Measurements from ENCODE around the gene SNAPC5.
A peak's percentile ranks its signal among the peaks of the same experiment; 100 is the strongest.
"Not testable (repeated sequence)": the region's sequence is repeated elsewhere in the genome, so short reads cannot be mapped to it uniquely, and the experiment has no call there.

SNAPC5 gene

DNA sequence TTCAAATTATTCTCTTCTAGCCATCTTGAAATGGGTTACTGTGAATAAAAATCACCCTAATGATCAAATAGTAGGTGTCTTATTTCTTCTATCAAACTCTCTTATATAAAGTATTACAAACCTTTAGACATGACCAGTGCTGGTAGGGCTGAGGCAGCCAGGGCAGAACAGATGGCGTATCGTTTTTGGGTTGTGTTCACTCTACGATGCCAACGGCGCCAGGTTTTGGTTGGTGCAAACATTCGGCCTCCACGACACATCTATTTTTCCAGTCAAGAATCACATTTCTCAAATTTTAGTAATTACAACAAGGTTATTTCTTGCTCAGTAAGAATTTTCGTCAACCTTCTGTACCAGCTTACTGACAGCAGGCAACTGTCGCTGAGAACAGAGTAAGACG is 4.9 kb upstream of the SNAPC5 start:
- H3K36me3 Mint-ChIP-seq, result peaks cover 46% of the 10 kb centered on the region
- H3K9me3 Mint-ChIP-seq, result no peaks in the 10 kb centered on the region
- peak overlapping the region; percentile 97 for H3K4me3 Mint-ChIP-seq
- no peaks in the 10 kb centered on the region for H3K27me3 Mint-ChIP-seq
- peaks cover 62% of the 10 kb centered on the region for H3K4me1 Mint-ChIP-seq
- H3K27ac Mint-ChIP-seq, result peak overlapping the region; percentile 100

DNA sequence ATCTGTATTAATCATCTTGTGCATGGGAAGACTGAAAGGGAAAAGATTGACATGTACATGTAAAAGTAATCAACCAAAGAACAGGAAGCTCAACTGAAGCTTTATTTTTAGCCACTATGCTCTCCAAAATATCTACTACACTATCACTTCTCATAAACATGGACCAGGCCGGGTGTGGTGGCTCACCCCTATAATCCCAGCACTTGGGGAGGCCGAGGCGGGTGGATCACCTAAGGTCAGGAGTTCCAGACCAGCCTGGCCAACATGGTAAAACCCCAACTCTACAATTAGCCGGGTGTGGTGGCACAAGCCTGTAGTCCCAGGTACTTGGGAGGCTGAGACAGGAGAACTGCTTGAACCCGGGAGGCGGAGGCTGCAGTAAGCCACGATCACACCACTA is 2.8 kb upstream of the SNAPC5 start:
- peaks cover 57% of the 10 kb centered on the region for H3K4me1 Mint-ChIP-seq
- H3K4me3 Mint-ChIP-seq, result peak overlapping the region; percentile 97
- H3K9me3 Mint-ChIP-seq, H3K27me3 Mint-ChIP-seq: not testable (repeated sequence)
- H3K36me3 Mint-ChIP-seq, result peaks cover 49% of the 10 kb centered on the region
- H3K27ac Mint-ChIP-seq, result peak overlapping the region; percentile 87

DNA sequence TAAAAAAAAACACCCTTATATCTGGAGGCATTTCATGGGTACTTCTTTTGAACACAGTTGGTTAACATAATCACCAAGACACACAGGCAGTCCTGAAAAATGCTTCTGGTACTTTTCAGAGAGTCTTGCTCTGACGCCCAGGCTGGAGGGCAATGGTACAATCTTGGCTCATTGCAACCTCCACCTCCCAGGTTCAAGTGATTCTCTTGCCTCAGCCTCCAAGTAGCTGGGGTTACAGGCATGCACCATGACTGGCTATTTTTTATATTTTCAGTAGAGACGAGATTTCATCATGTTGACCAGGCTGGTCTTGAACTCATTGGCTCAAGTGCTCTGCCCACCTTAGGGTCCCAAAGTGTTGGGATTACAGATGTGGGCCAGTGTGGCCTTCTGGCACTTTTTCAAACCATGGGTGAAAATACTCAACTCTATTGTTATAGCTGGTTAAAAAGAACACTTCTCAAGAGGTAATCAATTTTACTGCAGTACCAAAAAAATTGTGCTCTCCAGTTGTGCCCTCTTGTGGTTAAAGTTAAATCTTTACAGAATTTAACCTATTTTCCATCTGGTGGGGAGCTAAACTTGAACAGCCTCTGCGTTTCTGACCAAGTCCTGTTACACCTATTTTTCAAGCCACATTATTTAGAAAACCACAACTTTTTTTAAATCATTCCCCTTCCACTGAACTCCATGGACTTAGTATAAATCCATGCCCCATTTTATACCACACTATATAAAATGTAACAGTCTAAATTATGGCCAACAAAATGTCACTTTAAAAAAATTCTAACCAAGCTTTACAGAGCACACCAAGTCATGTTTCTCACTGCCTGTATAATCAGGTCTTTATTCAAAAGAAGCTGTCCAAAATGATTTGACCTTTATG is 1.2 kb upstream of the SNAPC5 start:
- Mint-ChIP-seq H3K36me3 (peaks cover 45% of the 10 kb centered on the region), H3K4me1 (peaks cover 68% of the 10 kb centered on the region), H3K27me3 (no peaks in the 10 kb centered on the region), H3K4me3 (peak overlapping the region; percentile 96), H3K9me3 (no peaks in the 10 kb centered on the region), H3K27ac (peak overlapping the region; percentile 97)

DNA sequence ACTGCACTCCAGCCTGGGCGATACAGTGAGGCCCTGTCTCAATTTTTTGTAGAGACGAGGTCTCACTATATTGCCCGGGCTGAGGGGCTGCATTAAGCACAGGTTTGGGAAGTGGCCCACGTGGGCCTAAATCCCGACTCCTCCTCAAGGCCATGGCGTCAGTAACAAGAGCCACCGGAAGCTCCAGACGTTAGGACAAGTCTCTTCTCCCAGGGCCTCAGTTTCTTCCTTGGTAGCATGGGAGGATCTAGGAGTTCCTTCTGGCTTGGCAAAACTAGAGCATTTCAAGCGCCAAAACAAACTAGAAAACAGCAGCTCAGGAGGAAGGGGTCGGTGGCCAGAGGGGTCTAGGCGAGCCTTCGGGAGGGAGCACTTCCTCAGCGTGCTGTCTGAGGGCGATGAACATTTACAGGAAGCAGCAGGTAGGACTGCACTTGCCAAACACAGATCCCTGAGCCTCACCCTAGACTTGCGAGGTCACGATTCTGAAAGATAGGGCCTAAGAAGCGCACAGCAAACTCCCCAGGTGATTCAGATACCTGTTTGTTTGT is 536 bp downstream of the SNAPC5 start:
- H3K4me1 Mint-ChIP-seq, result peaks cover 66% of the 10 kb centered on the region

DNA sequence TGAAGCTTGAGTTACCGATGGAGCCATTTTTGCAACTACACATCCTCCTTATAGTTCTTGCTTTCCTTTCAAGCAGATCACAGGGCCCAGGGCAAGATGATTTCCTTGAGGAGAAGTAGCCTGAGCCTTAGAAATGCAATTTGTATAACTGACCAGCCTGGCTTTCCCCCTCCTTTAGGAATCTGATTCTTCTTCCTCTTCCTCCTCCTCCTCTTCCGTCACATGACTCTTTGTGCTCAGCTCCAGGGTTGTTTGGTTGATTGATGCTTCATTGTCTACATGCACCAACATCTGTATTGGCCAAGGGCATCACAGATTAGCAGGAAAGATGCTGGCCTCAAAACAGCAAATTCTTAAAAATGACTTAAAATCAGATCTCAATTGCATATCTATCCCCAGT is 3.3 kb downstream of the SNAPC5 start:
- H3K4me3 Mint-ChIP-seq, result peak overlapping the region; percentile 40
- no peaks in the 10 kb centered on the region for H3K27me3 Mint-ChIP-seq
- peaks cover 47% of the 10 kb centered on the region for H3K4me1 Mint-ChIP-seq
- H3K9me3 Mint-ChIP-seq, result no peaks in the 10 kb centered on the region
- peak overlapping the region; percentile 93 for H3K27ac Mint-ChIP-seq
- peaks cover 19% of the 10 kb centered on the region for H3K36me3 Mint-ChIP-seq

More for the DNA sequence above, 536 bp downstream of the SNAPC5 start:
- Mint-ChIP-seq H3K27ac (peak overlapping the region; percentile 97), H3K27me3 (no peaks in the 10 kb centered on the region), H3K36me3 (peaks cover 33% of the 10 kb centered on the region), H3K9me3 (no peaks in the 10 kb centered on the region), H3K4me3 (peak overlapping the region; percentile 96)

DNA sequence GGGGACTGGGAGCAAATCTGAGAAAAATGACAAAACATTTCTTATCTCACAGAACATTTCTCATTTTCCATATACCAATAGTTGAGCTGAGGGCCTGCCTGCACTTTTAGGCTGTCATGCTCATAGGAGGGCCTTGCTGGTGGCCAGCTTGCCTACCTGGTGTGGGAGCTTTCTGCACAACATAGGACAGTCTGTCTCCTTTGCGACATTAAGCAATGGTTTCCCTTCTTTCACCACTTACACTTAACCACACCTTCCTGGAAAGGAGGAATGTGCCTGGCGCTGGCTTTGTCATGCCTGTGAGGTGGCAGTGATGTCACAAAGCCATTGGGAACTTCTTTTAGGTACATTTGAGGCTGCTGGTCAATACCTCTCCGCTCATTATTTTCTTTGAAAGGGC is 5.7 kb downstream of the SNAPC5 start:
- peaks cover 37% of the 10 kb centered on the region for H3K4me1 Mint-ChIP-seq
- no peaks in the 10 kb centered on the region for H3K27me3 Mint-ChIP-seq
- H3K36me3 Mint-ChIP-seq, result peaks cover 13% of the 10 kb centered on the region
- no peak overlapping the region for H3K4me3 Mint-ChIP-seq
- H3K27ac Mint-ChIP-seq, result no peak overlapping the region
- no peaks in the 10 kb centered on the region for H3K9me3 Mint-ChIP-seq

DNA sequence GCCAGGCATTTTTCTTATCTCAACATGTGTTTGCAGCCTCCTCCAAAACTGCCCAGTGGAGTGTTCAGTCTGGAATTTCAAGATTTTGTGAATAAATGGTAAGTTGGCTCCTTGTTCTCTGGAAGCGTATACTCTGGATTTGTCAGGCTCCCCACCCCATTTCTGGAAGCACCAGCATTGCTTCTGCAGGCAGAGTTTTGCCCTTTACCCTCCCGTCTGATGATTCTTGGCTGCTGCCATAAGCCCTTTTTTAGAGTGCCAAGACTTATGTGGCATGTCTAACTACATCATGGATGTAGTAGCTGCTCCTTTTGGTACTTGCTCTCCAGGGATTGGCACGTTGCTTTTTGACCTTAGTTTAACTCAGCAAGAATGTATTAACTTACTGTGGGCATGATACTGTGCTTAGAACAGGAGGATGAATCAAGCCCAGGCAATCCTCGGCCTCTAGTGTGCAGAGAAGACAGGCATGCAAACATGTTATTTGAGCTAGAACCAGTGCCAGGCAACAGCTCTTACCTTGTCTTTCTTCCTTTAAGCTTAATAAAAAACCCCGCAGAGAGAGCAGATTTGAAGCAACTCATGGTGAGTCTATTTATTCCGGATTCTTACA is 8.3 kb downstream of the SNAPC5 start:
- H3K4me1 Mint-ChIP-seq, result peaks cover 19% of the 10 kb centered on the region
- no peaks in the 10 kb centered on the region for H3K9me3 Mint-ChIP-seq
- no peaks in the 10 kb centered on the region for H3K27me3 Mint-ChIP-seq
- peaks cover 8% of the 10 kb centered on the region for H3K36me3 Mint-ChIP-seq
- H3K4me3 Mint-ChIP-seq, result no peak overlapping the region
- no peak overlapping the region for H3K27ac Mint-ChIP-seq

DNA sequence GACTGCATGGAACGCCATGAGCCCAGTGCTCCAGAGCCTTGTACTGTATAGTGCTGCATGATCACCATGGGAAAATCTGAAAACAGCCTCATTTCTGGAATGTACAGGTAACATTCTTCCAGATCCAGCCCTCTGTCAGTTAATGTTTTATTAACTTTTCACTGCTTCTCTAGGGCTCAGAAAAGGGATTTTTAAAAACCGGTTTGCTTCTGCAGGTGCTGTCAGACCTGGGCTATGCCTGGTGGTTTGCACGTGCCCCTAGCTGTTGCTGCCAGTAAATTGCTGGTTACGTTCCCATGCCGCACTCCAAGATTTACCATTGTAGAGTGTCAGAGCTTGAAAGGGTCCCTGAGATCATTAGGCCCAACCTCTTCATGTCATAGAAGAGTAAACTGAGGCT is 9.0 kb downstream of the SNAPC5 start:
- Mint-ChIP-seq H3K36me3 (peaks cover 7% of the 10 kb centered on the region), H3K9me3 (no peaks in the 10 kb centered on the region), H3K4me1 (peaks cover 13% of the 10 kb centered on the region), H3K27ac (no peak overlapping the region), H3K27me3 (no peaks in the 10 kb centered on the region), H3K4me3 (no peak overlapping the region)

DNA sequence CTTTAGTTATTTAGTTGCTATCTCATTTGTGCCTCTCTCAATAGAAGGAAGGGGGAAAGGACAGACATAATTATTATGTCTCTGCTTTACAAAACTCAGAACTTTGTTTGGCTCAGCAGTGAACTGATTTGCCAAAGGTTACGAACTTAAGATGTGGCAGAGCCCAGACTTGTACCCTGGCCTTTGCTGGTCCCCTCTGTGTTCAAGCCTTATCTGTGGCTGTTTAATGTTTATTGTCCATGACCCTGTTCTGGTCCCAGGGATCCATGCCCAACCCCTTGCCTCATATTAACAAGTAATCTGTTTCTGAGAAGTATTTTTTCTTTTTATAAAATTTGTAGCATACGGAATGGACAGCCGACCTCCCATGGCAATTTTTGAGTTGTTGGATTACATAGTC is 10.7 kb downstream of the SNAPC5 start:
- Mint-ChIP-seq H3K27ac (peak overlapping the region; percentile 30), H3K36me3 (peaks cover 12% of the 10 kb centered on the region), H3K4me1 (peaks cover 4% of the 10 kb centered on the region), H3K27me3 (no peaks in the 10 kb centered on the region), H3K4me3 (no peak overlapping the region), H3K9me3 (no peaks in the 10 kb centered on the region)

DNA sequence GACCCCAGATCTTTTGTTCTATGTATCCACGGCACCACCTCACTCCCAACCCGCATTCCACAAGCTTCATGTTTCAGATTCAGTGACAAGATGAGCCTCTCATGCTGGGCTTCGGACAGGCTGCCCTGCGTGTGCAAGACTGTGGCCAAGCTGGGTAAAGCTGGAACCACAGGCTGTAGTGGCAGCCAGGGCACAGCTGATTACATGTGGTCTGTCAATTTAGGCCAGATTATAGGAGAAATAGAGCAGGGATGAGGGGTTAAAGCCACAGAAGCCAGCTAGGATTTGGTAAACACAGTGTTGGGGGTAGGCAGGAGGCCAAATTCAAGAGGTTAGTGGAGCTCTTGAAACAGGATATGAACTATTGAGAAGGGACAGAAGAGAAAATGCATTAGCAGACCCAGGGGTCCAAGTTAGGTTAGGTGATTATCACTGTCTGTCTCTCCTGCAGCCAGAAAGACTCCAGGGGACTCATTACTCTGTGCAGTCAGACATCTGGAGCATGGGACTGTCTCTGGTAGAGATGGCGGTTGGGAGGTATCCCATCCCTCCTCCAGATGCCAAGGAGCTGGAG is 12.9 kb downstream of the SNAPC5 start:
- Mint-ChIP-seq H3K4me1 (no peaks in the 10 kb centered on the region), H3K27me3 (no peaks in the 10 kb centered on the region), H3K9me3 (no peaks in the 10 kb centered on the region), H3K27ac (peak overlapping the region; percentile 94), H3K36me3 (peaks cover 9% of the 10 kb centered on the region), H3K4me3 (no peak overlapping the region)

DNA sequence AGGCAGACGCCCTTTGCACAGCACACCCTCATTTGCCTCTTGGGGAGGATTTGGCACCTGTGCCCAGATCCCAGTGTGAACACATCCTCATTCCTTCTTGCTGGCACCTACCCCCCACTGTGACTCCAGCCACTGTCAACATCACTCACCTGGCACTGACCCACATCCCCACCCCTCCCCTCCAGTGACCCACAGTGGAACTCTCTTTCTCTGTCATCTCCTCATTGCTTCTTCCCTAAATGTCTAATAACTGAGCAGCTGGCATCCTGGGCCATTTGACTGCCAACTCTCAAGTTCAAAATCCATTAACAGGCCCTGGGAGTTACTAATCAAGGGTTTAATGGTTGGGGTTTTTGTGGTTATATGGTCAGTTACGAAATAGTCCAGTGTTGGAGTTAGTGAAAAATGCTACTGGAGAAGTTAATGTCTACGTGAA is 14.4 kb downstream of the SNAPC5 start:
- Mint-ChIP-seq H3K36me3 (peaks cover 9% of the 10 kb centered on the region), H3K27ac (peak overlapping the region; percentile 8), H3K4me1 (no peaks in the 10 kb centered on the region), H3K27me3 (no peaks in the 10 kb centered on the region), H3K9me3 (no peaks in the 10 kb centered on the region), H3K4me3 (no peak overlapping the region)

DNA sequence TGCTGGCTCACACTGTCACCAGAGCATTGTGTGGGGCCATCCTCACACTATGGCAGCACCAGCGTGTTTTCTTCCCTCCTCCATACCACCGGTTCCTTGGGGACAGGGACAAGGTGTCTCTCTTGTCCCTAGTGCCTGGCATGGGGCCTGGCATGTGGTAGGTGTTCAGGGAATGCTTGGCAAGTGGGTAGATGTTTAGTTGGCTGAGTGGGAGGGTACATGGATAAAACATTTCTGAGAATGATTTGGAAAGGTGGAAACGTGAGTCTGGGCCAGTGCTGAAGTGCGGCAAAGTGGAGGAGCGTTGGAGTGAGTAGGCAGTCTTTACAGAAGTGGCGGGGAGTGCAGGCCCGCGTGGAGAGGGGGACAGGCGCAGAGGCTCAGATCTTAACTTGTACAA is 15.0 kb downstream of the SNAPC5 start:
- Mint-ChIP-seq H3K4me3 (no peak overlapping the region), H3K27ac (peak overlapping the region; percentile 67), H3K27me3 (no peaks in the 10 kb centered on the region), H3K4me1 (no peaks in the 10 kb centered on the region), H3K36me3 (peaks cover 9% of the 10 kb centered on the region), H3K9me3 (no peaks in the 10 kb centered on the region)

DNA sequence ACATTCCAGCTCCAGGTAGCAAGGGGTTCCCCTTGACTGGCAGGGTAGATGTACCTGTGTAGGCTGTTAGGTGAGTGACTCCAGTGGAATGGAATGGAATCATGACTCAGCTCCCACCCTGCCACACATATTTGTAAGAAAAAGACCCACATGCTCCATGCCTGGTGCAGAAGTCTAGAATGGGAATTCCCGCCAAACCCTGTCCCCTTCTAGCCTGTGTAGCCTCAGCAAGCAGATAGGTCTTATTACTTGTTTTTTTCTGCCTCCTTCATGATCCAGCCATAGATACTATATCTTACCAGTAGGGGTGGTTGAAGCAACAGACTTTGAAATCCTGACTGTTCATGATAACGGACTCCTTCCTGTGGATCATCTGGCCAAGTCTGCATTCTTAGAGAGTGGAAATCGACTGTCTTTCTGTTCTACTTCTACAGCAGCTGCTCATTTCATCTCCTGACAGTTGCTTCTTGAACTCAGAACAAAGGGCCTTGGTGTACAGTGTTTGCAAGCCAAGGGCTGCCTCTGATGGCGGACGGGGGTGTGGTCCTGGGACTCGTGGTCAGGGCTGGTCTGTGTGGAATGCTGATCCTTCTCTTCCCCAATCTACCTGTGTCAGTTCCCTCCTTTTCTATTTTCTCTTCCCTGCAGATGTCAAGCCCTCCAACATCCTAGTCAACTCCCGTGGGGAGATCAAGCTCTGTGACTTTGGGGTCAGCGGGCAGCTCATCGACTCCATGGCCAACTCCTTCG is 16.3 kb downstream of the SNAPC5 start:
- Mint-ChIP-seq H3K27me3 (no peaks in the 10 kb centered on the region), H3K36me3 (peaks cover 7% of the 10 kb centered on the region), H3K4me1 (peaks cover 8% of the 10 kb centered on the region), H3K27ac (peak overlapping the region; percentile 31), H3K4me3 (no peak overlapping the region), H3K9me3 (no peaks in the 10 kb centered on the region)

DNA sequence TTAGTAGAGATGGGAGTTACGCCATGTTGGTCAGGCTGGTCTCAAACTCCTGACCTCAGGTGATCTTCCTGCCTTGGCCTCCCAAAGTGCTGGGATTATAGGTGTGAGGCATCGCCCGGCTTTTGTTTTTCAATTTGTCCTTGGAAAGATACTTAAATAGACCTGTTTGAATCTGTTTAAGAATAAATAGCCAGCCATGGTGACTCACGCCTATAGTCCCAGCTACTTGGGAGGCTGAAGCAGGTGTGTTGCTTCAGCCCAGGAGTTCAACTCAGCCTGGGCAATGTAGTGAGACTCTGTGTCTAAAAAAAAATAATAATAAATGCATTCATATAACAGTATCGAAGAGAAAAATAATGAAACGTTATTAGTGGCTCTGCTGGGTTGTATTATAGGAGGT is 17.3 kb downstream of the SNAPC5 start:
- Mint-ChIP-seq H3K36me3 (peaks cover 7% of the 10 kb centered on the region), H3K27me3 (no peaks in the 10 kb centered on the region), H3K9me3 (no peaks in the 10 kb centered on the region), H3K4me3 (no peak overlapping the region), H3K27ac (no peak overlapping the region), H3K4me1 (peaks cover 10% of the 10 kb centered on the region)

DNA sequence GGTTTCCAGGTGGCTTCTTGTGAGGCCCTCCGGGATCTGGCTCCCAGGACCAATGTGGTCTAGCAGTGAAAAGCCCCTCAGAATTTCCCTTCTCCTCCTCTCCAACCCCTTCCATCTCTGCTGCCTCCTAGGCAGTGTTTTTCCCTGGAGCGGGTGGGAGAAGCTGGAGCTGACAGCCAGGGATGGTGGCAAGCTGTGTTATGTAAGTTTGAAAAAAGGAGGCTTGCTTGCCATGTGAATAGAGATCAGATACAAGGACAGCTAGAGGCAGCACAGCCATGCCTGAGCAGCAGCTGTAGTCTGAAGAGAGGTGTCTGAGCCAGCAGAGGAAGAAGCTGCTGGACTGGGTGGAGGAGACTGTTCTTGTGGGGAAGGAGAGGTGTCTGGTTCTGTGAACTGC is 20.6 kb downstream of the SNAPC5 start:
- Mint-ChIP-seq H3K36me3 (no peaks in the 10 kb centered on the region), H3K4me1 (peaks cover 28% of the 10 kb centered on the region), H3K27ac (peak overlapping the region; percentile 83), H3K27me3 (no peaks in the 10 kb centered on the region), H3K4me3 (no peak overlapping the region), H3K9me3 (no peaks in the 10 kb centered on the region)
